ENCODE measurements around the gene SLC44A3.

DNA sequence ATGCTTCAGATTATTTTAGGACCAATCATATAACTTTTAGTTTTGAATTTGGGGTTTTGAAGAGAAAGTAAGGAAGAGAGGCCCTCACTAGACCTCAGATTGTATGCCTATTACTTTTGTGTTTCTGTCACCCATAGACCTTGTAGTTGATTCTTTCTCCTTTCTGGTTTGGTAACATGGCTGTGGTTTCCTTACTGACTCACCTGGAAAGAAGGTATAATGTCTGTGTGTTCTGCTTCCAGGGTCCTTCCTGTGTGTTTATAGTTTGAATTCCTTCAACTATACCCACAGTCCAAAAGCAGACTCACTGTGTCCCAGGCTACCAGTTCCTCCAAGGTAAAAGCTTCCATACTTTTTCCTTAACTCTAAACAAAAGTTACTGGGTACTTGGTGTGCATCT lies 8.1 kb downstream of the SLC44A3 start:
- no peak for TF ChIP-seq CTCF (conservative IDR thresholded peaks at IDR 0.05)
- TF ChIP-seq ZFX (IDR thresholded peaks at IDR 0.05) = no peak

All from C4-2B (cell line).